ENCODE results near the gene CCDC85C. TPM values are rescaled to one million over a fixed set of nuclear protein-coding genes. Genes with fewer than 3 reads are reported as not detected.

Gene CCDC85C
- total RNA-seq, 1 experiment from 2014 or later: 42.3 TPM

- TF ChIP-seq POLR2AphosphoS5 (IDR thresholded peaks at IDR 0.05; ENCODE audit: low read depth, low read length): no peak
These were observed 37.3 kb downstream of the CCDC85C start (continued) for GRCh38 chr14:99566390-99567354.

- no peaks in the 10 kb centered on the region for H3K36me3 ChIP-seq (ENCODE audit: control insufficient read depth in 1 of 2, insufficient read depth in 2 of 2, low read length in 2 of 2)
- H3K79me2 ChIP-seq (ENCODE audit: insufficient read depth, low read length): peaks cover 45% of the 10 kb centered on the region
- ChIA-PET CTCF (no interaction called here), RAD21 (ENCODE audit: low non-redundant PET in 1 of 2, low total read pairs in 2 of 2, uncharacterized antibody in 2 of 2, unreplicated experiment in 2 of 2) (no interaction called here), POLR2A (no interaction called here)
- no peak for DNase-seq (ENCODE audit: low read depth, low spot score)
- BruUV-seq (replicated peaks): no TSS peak
- no peak for ATAC-seq
- TF ChIP-seq MAX (IDR thresholded peaks at IDR 0.05) (peak; percentile 35; the same call in 1 of the 2 replicates), TCF7L2 (IDR thresholded peaks at IDR 0.05; ENCODE audit: borderline replicate concordance, extremely low read depth, insufficient read depth, insufficient read length) (no peak), REST (IDR thresholded peaks at IDR 0.05; ENCODE audit: low read depth) (no peak), SRF (IDR thresholded peaks at IDR 0.05; ENCODE audit: low read depth) (no peak), SP1 (IDR thresholded peaks at IDR 0.05; ENCODE audit: low read depth) (no peak), ZNF274 (IDR thresholded peaks at IDR 0.05; ENCODE audit: low read depth, low read length) (no peak)
- no peaks in the 10 kb centered on the region for H3K9me2 ChIP-seq (ENCODE audit: insufficient read depth)
- H3K4me2 ChIP-seq (ENCODE audit: low read length): peak overlapping the region; percentile 17
- no peak overlapping the region for H3K27ac ChIP-seq (ENCODE audit: low read depth, low read length)
- H3K4me3 ChIP-seq (replicated peaks in 1 of 2; ENCODE audit: low read depth in 1 of 2, low read length in 2 of 2): no peak overlapping the region
- no peaks in the 10 kb centered on the region for H3K27me3 ChIP-seq (ENCODE audit: insufficient read depth, low read length)
- peaks cover 49 to 52% of the 10 kb centered on the region in 2 experiments for H3K4me1 ChIP-seq (ENCODE audit: control insufficient read depth in 1 of 2, insufficient read depth in 2 of 2, low read length in 2 of 2)
- intact Hi-C loops (cut with micrococcal nuclease): no loop called here
- no peaks in the 10 kb centered on the region for H4K20me1 ChIP-seq (ENCODE audit: insufficient read depth)
- no peaks in the 10 kb centered on the region for H3K9me3 ChIP-seq (ENCODE audit: control insufficient read depth in 1 of 2, insufficient read depth in 1 of 2, low read depth in 1 of 2, low read length in 2 of 2)
- no peak overlapping the region for H3K9ac ChIP-seq (ENCODE audit: low read length)
- H2AFZ ChIP-seq (ENCODE audit: low read depth, low read length, poor library complexity, severe bottlenecking): no peak overlapping the region
These were observed 38.0 kb downstream of the CCDC85C start for GRCh38 chr14:99566009-99566389.

All from HCT116 (cell line).